ENCODE measurements around the gene KLHDC7B.

The KLHDC7B gene

DNA sequence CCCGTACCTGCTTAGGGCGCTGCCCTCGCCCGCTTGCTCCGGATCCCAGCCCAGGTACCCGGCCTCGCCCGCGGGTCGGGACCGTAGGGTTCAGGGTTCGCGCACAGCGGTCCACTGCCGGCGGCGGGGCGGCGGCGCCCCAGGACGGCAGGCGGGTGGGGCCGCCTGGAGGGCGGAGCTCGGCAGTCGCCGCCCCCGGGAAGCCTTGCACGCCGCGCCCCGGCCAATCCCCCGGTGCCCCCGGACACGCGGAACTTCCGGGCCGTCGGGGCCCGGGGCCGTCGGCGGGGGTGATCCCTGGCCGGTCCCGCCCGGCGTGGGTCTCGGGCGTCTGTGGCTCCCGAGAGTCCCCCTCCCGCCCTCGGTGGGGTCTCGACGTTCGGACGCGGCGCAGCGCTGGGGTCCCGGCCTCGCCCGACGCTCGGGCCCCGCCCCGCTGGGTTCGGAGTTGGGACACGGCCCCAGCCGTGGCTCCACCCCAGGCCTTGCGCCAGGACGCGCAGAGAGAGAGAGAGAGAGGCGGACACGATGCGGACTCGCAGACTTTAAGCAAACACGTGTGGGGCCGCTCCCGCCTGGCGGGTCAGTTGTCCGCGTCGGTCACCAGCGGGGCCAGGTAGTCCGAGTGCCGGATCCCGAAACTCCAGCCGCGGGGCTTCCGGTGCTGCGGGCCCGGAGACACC lies 15.7 kb upstream of the KLHDC7B start, which contains the start of gene TYMP:
TSS of gene TYMP (minus strand) at position 116 of the 683 bp plus-strand sequence. CDS start 303 bp downstream, outside the sequence.
- peak; percentile 92 to 96 (median 95) for DNase-seq

DNA sequence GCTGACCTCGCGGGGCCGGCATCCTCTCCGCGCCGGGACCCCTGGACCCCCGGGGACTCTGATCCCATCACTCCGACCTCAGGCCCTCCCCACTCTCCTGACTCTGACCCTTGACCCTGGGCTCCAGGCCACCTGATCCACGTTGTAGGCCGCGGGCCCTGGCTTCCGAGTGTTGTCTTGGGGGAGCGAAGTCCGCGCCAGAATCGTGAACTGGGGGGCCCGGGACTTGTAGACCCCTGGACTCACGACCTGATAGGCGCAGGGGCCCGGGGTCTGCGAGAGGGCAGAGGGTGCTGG lies 15.2 kb upstream of the KLHDC7B start:
- peak in 1 of 4 experiments; percentile 65 for DNase-seq

DNA sequence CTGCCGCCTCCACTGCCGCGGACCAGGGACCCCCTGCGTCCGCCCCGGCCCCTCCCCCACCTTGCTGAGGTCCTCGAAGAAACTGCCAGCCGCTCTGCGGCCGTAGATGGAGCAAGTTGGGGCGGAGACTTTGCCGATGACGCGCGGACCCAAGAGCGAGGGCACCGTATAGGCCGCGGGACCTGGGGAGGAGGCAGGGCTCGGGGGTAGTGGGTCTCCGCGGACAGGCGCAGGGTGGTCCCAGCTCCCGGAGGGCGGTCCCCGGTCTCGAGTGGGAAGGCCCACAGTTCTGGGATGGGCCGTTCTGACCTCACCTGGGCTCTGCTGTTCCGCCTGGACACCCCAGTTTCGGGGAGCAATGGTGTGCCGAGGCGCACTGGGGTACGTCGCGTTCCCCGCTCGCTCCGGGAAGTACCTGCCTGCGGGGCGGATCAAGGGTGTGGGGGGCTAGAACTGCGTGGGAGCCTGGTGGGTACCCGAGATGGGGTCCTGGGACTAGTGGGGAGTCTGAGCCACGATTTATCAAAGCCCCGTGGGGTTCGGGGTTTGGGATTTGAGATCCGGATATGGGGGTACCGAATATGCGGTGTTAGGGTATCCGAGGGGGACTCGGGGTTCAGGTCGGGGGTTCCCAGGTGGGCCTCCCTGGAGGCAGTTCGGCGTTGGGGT lies 14.7 kb upstream of the KLHDC7B start:
- peak; percentile 94 to 97 (median 96) for DNase-seq

DNA sequence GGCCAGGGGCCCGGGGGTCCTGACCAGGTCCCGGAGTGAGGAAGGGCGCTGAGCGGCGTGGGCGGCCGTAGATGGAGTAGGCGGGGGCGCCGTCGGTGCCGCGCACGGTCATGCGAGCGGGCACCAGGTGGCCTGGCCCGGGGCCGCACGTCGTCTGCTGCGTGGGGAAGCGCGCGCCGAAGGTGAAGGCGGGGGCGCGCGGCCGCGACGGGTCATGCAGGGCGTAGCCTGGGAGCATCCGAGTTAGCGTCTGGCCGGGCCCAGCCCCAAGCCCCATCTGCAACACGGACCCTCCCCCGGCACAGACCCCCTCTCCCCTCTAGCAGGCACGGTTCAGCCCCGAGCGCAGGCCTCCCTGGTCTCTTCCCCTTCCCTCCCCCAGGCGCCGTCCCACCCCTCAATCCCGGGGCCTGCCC lies 14.1 kb upstream of the KLHDC7B start:
- DNase-seq: peak; percentile 87 to 94 (median 89)

DNA sequence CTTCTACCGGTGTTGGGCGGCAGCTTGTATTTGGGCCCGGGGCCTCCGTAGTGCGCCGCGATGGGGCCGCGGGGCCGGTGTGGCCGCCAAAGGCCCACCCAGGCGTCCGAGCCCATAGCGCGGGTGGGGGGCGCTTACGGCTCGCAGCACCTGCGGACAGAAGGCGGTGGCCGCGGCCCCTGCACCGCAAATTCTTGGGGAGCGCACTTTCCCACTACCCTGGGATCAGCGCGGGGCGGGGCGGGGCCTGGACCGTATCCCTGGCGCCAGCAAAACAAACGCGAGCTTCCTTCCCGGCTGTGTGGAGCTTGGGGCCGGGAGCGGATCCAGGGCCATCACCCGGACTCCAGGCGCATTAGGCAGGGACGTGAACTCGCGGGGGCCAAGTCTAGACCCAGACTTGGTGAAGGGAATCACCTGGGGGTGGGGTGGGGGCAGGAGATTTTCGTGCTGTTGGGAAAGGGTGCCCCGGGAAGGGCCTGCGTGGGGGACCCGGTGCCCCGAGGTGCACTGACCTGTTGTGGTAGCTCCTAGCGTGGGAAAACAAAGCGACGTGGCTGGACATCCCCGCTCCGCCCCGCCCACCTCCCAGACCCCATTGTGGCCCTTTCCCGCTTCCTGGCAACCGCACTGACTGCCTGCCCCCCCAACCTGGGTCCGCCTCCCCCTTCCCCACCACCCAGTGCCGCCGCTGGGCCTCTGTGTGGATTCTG lies 13.6 kb upstream of the KLHDC7B start:
- peak; percentile 67 to 88 (median 76) for DNase-seq

DNA sequence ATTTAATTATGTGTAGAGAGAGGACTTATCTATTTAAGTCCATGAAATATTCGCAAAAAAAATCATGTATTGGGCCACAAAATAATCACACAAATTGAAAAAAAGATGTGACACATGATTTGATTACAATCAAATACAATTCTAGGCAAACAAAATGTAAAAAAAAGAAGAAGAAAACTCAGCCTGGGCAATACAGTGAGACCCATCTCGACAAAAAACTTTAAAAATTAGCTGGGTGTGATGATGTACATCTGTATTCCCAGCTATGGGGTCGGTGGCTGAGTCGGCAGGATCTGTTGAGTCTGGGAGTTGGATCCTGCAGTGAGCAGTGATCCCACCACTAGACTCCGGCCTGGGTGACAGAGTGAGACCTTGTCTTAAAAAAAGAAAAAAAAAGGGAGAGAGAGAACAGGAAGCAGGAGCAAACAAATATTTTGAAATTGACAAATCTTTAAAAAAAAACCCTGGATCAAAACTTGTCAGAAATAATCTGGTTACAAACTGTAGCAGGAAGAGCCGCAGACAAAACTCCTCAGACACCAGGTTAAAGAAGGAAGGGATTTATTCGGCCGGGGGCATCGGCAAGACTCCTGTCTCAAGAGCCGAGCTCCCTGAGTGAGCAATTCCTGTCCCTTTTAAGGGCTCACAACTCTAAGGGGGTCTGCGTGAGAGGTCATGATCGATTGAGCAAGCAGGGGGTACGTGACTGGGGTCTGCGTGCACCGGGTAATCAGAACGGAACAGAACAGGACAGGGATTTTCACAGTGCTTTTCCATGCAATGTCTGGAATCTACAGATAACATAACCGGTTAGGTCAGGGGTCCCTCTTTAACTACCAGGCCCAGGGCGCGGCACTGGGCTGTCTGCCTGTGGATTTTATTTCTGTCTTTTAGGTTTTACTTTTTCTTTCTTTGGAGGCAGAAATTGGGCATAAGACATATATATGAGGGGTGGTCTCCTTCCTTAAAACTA lies 12.6 kb upstream of the KLHDC7B start:
- peak in 2 of 4 experiments; percentile 34 to 40 for DNase-seq

DNA sequence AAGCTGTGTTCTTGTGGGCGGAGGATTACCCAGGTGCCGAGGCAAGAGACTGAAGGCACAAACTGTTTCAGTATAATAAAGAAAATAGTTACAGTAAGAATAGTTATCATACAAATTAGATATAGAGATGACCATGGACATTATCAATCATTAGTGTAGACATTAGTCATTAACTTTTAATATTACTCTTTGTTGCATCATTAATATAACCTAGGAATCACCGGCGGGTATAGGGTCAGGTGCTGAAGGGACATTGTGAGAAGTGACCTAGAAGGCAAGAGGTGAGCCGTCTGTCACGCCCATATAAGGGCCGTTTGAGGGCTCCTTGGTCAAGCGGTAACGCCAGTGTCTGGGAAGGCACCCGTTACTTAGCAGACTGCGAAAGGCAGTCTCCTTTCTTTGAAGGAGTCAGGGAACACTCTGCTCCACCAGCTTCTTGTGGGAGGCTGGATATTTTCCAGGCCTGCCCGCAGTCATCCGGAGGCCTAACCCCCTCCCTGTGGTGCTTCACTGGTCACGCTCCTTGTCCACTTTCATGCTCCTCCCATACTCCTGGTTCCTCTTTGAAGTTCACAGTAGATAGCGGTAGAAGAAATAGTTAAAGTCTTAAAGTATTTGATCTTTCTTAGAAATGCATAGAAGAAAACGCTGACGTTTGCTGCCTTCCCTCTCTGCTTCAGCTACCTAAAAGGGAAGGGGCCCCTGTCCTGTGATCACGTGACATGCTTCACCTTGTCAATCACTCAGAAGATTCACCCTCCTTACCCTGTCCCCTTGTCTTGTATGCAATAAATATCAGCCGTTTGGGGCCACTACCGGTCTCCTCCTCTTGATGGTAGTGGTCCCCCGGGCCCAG lies 11.6 kb upstream of the KLHDC7B start:
- peak; percentile 70 to 86 (median 82) for DNase-seq

DNA sequence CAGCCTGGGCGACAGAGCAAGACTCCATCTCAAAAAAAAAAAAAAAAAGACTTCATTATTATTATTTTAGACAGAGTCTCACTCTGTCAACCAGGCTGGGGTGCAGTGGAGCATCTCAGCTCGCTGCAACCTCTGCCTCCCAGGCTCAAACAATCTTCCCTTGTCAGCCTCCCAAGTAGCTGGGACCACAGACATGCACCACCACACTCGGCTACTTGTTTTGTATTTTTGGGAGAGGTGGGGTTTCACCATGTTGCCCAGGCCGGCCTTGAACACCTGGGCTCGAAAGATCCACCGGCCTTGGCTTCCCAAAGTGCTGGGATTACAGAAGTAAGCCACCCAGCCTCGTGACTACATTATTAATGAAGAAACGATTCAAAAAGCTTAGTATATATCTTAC lies 10.6 kb upstream of the KLHDC7B start:
- DNase-seq: peak in 1 of 4 experiments; percentile 18

DNA sequence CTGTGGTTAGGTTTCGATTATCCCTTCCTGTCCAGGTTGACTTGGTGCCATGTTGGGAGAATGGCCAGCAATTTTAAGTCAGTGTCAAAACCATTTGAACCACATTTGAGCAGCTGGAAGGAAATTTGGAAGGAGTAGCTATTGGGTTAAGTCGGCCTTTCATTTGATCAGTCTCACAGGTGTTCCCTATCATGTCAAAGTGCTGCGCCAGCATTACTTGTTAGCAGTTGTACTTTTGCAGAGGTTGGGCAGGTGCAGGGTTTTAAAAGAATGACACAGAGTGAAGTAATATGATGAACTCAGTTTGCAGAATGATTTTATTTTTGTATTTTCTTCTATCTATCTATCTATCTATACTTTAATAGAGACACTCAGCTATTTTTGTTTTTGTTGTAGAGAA lies 9.5 kb upstream of the KLHDC7B start:
- no peak for DNase-seq

DNA sequence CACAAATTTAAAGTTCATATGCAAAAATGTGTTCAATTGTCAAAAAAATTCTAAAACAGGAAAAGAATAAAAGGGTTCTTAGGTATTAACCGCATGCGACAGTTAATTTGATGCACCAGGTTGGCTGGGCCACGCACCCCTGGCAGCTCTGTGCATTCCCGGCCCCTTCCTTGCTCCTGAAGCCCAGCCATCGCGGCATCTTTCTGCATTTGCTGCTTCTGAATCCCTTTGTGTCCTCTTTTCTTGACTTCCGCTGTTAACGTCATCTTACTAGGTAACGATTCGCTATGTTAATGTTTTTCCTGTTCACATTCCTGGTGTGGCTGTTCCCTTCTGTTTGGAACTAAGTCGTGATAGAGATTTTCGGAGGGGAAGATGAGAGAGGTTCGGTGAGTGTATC lies 7.9 kb upstream of the KLHDC7B start:
- peak in 2 of 4 experiments; percentile 24 to 41 for DNase-seq

DNA sequence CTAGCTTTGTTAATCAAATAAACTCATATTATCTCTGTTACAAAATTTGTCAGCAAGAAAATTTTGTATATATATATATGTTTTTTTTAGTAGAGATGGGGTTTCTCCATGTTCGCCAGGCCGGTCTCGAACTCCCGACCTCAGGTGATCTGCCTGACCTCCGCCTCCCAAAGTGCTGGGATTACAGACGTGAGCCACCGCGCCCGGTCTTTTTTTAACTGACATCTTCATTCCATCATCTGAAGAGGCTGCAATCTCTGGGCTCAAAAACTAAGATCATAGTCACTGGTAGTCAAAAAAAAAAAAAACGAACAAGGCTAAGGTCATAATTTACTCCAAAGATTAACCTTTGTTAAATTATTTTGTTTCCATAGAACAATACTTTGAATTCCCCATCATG lies 5.3 kb upstream of the KLHDC7B start:
- peak in 1 of 4 experiments; percentile 28 for DNase-seq

DNA sequence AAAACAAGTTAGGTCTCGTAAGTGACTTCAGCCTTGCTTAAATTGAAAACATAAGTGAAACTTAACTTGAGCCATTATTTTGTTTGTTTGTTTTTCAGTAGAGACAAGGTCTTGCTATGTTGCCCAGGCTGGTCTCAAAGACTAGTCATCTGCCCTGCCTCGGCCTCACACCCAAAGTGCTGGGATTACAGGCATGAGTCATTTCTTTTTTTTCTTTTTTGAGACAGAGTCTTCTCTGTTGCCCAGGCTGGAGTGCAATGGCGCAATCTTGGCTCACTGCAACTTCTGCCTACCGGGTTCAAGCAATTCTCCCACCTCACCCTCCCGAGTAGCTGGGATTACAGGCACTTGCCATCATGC lies 4.1 kb upstream of the KLHDC7B start:
- peak; percentile 84 to 95 (median 90) for DNase-seq

DNA sequence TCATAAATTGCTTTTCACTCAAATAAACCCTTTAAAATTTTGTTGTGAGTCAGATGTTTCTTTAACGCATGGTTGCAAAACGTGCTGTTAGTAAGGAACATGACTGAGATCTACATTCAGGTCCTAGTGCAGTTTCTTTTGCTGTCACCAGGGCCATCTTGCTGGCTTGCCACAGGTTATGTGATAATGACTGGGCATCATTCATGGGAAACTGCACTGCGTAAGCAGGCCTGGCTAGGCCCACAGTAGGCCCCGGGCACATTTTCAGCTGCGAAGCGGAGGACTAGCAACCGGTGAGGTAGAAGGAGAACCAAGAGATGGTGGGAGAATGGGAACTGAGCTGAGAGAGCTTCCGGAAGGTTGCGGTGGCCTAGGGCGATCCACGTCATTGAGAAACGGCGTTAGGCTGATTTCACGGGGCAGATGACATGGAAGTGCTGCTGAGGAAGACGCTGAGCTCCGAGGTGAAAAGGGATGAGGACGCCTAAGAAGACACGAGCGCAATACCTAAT lies 3.2 kb upstream of the KLHDC7B start:
- peak; percentile 94 to 98 (median 96) for DNase-seq

DNA sequence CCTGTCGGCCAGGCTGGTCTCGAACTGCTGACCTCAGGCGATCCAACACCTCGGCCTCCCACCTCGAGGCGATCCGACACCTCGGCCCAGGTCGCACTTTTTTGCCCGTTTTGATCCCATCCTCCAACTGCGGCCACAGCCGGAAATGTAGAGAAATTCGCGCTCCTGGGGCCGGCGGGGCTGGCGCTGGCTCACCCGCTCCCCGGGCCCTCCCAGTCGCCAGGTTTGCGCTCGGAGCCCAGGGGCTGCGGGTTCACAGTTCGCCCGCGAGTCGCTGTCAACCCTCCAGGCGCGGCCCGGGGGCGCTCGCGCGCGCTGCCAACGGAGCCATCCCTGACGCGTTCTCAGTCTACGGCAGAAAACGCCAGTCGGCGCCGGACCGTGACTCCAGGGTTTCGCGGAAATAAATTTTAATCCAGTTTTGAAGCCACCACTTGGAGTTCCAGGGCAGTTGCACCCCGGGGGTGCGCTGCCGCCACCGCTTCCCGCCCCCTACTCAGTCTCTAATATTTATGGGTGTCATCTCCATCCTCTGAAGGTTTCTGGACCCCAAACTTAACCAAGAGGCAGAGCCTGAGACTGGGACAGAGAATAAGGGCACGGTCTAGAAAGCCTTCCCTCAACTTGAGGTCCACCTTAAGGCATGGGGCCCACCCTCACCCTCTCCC lies 1.5 kb upstream of the KLHDC7B start:
- DNase-seq: peak; percentile 81 to 93 (median 88)

DNA sequence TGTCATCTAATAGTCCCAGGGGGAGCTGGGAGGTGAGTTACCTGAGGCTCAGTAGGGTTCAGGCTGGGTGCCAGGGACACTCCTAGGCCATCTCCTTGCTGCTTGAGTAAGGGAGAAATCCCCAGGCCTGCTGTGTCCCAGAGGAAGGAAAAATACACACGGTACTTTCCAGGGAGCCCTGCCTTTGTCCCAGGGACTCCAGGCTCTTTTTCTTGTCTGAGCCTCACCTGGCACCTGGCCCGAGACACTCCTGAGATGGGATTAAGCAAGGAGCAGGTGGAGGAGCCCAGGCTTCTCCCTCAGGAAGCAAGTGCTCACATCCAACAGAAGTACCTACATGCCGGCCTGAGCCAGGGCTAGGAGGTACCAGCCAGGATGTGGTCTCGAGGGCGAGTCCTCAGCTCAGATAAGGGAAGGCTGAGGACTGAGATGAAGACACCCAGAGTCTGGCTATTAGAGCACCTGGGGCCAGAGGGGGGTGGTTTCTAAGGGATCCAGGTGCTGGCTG lies 899 bp upstream of the KLHDC7B start:
- no peak for DNase-seq

DNA sequence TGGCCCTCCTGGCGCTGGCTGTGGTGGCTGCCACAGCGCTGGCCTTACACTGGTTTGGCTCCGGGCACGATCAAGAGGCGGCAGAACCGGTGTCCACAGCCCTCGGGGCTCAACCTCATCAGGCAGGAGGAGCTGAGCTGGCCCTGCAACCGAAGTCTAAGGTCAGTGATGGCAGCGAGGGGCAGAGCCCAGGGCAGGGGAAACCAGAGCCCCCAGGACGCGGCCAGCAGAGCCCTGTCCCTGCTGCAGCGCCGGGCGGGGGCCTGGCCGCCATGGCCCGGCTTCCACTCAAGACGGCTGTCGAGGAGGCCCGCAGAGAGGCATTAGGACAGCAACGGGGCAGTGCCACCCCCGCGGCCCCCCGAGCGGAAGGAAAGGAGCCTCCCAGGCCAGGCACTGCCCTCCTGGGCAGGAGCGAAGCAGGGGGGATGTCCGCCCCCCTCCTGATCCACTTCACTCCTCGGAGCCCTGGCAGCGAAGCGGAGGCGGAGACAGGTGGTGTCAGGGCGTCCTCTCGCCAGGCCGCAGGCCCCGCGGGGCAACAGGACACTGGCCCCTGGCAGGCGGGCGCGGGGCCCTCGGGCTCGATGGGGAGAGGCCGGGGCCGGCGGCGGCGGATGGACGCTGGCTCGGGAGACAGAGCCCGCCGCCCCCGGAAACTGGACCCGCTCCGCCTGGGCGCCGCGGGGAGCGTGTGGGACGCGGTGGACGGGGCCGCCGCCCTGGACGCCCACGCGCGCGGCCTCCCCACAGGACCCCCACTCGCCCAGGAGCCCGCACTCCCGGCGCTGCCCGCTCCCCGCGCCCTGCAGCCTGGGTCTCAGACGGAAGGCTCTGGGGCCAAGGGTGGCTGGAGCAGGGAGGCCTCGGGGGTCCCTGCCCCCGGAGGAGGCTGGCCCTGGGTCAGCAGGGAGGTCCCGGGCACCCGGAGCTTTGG lies 895 bp downstream of the KLHDC7B start:
- no peak for DNase-seq

DNA sequence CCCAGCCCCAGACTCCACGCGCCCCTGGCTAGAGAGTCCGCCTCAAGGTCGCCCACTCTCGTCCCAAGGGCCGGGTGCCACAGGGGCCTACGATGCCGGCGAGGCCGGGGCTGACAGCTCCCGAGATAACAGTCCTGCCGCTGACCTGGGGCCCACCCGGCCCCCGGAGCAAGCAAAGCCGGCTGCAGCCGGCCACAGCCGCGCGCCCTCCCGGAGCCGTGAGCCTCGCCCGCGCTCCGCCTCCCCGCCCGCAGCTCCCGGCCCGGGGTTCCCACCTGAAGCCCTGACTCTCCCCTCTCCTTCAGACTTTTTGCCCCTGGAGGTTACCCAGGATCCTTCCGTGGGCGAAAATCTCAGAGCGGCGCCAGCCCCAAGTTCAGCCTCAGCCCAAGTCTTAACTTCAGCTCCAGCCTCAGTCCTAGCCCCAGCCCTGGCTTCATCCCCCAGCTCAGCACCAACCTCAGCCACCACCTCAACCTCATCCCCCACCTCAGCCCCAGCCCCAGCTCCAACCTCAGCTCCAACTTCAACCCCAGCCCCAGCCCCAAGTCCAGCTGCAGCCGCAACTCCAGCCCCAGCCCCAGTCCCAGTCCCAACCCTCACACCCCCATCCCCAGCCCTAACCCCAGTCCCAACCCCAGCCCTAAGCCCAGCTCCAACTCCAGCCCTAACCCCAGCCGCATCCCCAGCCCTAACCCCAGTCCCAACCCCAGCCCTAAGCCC lies 1.7 kb downstream of the KLHDC7B start:
- DNase-seq: no peak
